ENCODE data around the gene WWC1. TPM values are rescaled to one million over a fixed set of nuclear protein-coding genes. Genes with fewer than 3 reads are reported as not detected.
"Not testable (repeated sequence)": the region's sequence is repeated elsewhere in the genome, so short reads cannot be mapped to it uniquely, and the experiment has no call there.

Gene WWC1
- total RNA-seq, 2 donors from 2014 or later: 45.3 to 52.6 TPM

- intact Hi-C loops (cut with DNase I): no loop called here
- H3K4me3 ChIP-seq: no peak overlapping the region
- WGBS: 56% methylated on average over 3 of the region's 3 CpGs
- no peak for DNase-seq (ENCODE audit: low spot score)
- H3K4me1 ChIP-seq (replicated peaks): peaks cover 4% of the 10 kb centered on the region
- H3K27me3 ChIP-seq (replicated peaks; ENCODE audit: insufficient read depth): no peaks in the 10 kb centered on the region
- H3K9me3 ChIP-seq: no peaks in the 10 kb centered on the region
- no peaks in the 10 kb centered on the region for H3K36me3 ChIP-seq
- TF ChIP-seq CTCF (IDR thresholded peaks at IDR 0.05) (no peak), POLR2A (IDR thresholded peaks at IDR 0.05) (no peak), POLR2AphosphoS5 (IDR thresholded peaks at IDR 0.05) (no peak)
- no peak overlapping the region for H3K27ac ChIP-seq
These were observed 42.8 kb downstream of the WWC1 start for GRCh38 chr5:168334280-168334679.

GRCh38 chr5:168334695-168335094 lies 43.2 kb downstream of the WWC1 start:
- Histone ChIP-seq H3K4me3 (no peak overlapping the region), H3K27ac (no peak overlapping the region), H3K9me3 (no peaks in the 10 kb centered on the region), H3K36me3 (no peaks in the 10 kb centered on the region), H3K4me1 (replicated peaks) (peaks cover 3% of the 10 kb centered on the region), H3K27me3 (replicated peaks; ENCODE audit: insufficient read depth) (no peaks in the 10 kb centered on the region)
- 22% methylated on average over 4 of the region's 4 CpGs for WGBS
- TF ChIP-seq POLR2AphosphoS5 (IDR thresholded peaks at IDR 0.05): no peak
- no peak for TF ChIP-seq POLR2A (IDR thresholded peaks at IDR 0.05)
- no peak for TF ChIP-seq CTCF (IDR thresholded peaks at IDR 0.05)
- intact Hi-C loops (cut with DNase I): no loop called here
- no peak for DNase-seq (ENCODE audit: low spot score)

- DNase-seq (ENCODE audit: low spot score): no peak
- 92% methylated on average over 2 of the region's 2 CpGs for WGBS
- no peaks in the 10 kb centered on the region for H3K36me3 ChIP-seq
- intact Hi-C loops (cut with DNase I): no loop called here
- H3K27me3 ChIP-seq (replicated peaks; ENCODE audit: insufficient read depth): no peaks in the 10 kb centered on the region
- no peak overlapping the region for H3K27ac ChIP-seq
- no peaks in the 10 kb centered on the region for H3K4me1 ChIP-seq (replicated peaks)
- TF ChIP-seq POLR2A (IDR thresholded peaks at IDR 0.05) (no peak), POLR2AphosphoS5 (IDR thresholded peaks at IDR 0.05) (no peak), CTCF (IDR thresholded peaks at IDR 0.05) (no peak)
- H3K4me3 ChIP-seq: no peak overlapping the region
- no peaks in the 10 kb centered on the region for H3K9me3 ChIP-seq
These were observed 45.9 kb downstream of the WWC1 start for GRCh38 chr5:168337361-168337760.

- no peak overlapping the region for H3K27ac ChIP-seq
- 58% methylated on average over 5 of the region's 5 CpGs for WGBS
- no peak overlapping the region for H3K4me3 ChIP-seq
- no peak for TF ChIP-seq POLR2AphosphoS5 (IDR thresholded peaks at IDR 0.05)
- no peak for TF ChIP-seq CTCF (IDR thresholded peaks at IDR 0.05)
- no peak for TF ChIP-seq POLR2A (IDR thresholded peaks at IDR 0.05)
- intact Hi-C loops (cut with DNase I): no loop called here
- H3K9me3 ChIP-seq: no peaks in the 10 kb centered on the region
- H3K4me1 ChIP-seq (replicated peaks): no peaks in the 10 kb centered on the region
- no peaks in the 10 kb centered on the region for H3K27me3 ChIP-seq (replicated peaks; ENCODE audit: insufficient read depth)
- DNase-seq (ENCODE audit: low spot score): no peak
- H3K36me3 ChIP-seq: no peaks in the 10 kb centered on the region
These were observed 47.8 kb downstream of the WWC1 start for GRCh38 chr5:168339109-168339771.

- WGBS: 93% methylated on average over 3 of the region's 3 CpGs
- H3K36me3 ChIP-seq: not testable (repeated sequence)
These were observed 48.3 kb downstream of the WWC1 start for GRCh38 chr5:168339772-168340140.

More at GRCh38 chr5:168339772-168340140, 48.3 kb downstream of the WWC1 start:
- H3K4me1 ChIP-seq (replicated peaks); H3K9me3 ChIP-seq; H3K27ac ChIP-seq; H3K4me3 ChIP-seq; DNase-seq (ENCODE audit: low spot score); intact Hi-C loops (cut with DNase I); H3K27me3 ChIP-seq (replicated peaks; ENCODE audit: insufficient read depth): not testable (repeated sequence)
